HG03135 (cell line): ENCODE results near the gene BDKRB2.

ENCODE experiments used
- ATAC-seq: cut with Tn5 transposase; IDR thresholded peaks from one replicate; pipeline ENCODE4 v1.9.1; 2021; ENCODE audit warnings: mild to moderate bottlenecking, moderate library complexity; ENCODE audit not compliant: unreplicated experiment

BDKRB2 gene

DNA sequence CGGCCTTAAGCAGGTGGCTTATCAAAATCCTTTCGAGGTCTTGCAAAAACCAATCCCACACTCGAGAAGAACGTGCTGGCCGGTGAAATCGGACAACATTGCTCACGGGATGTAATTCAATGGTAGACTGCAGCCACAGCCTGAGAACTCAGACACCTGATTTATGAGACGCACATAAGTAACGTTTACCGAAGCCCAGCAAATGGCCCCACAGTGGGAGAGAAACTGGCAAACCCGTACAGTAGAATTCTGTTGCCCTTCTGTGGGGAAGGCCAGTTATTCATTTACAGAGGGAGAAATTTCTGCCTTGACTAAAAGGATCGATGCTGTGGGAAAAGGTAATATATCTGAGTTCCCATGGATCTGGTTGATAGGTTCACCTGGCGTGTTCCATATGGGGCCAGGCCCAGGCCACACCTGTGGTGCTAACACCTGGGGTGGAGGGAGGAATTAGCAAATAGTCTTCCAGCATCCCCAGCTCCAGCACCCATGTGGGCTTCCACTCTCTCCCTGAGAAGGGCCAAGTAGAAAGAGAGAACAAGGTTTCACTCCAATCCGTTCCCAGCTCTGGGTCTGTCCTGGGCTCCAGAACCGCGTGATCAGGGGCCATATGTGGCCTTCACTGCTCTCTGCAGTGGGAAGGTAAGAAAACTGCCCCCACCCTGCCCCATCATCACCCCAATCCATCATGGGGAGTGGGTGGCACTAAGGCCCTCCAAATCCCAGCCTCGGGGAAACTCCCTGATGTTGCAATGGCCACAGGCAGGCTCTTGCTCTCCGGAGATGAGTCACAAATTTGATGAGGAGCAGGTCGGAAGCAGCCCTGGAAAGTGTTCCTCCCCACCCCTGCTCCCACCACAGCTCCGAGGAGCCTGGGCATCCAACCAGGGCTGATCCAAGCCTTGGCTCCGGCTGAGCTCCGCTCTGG lies 64.1 kb downstream of the BDKRB2 start:
- ATAC-seq: no peak

DNA sequence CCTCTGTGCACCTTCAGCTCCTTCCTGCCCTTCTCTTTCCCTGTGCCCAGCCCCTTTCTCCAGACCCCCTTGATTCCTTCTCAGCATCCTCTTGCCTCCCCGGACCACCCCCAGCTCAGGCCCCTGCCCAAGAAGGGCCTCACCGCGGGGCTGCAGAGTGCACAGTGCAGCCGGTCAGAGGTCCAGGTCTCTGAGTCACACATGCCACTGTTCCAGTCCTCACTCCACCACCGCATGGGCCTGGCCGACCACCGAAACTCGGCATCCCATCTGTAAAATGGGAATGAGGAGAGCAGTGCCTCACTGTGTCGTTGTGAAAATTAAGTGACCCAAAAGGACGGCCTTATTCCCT lies 64.7 kb downstream of the BDKRB2 start:
- ATAC-seq: no peak

- ATAC-seq: no peak
Measured at GRCh38 chr14:96270565-96271420, 66.2 kb downstream of the BDKRB2 start.

DNA sequence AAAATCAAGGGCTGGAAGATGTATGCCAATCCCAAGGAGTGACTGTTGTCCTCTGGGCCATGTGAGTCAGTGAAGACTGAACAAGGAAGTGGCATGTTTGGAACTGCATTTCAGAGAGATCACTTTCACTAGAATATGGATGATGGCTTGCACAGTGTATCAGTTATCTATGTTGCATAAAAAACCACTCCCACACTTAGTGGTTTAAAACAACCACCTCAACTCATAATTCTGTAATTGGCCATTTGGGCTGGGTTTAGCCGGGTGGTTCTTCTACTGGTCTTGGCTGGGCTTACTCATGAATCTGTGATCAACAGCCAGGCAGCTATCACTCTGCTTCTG lies 66.8 kb downstream of the BDKRB2 start:
- ATAC-seq: no peak

GRCh38 chr14:96272777-96273473 lies 68.3 kb downstream of the BDKRB2 start:
- no peak for ATAC-seq

DNA sequence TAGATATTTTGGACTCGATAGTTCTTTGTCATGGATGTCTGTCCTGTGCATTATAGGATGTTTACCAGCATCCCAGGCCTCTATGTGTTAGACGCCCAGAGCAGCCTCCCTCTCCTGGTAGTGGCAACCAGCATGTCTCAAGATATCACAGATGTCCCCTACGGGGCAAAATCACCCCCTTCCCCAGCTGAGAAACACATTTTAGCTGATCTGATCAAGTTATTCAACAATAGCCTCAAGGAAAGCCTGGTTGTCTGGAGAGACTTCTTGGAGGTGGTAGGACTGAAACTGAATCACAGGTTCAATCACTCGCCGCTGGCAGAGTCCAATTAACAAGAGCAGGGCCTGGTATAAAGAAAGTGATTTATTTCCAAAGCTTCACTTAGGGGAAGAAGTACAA lies 69.0 kb downstream of the BDKRB2 start:
- ATAC-seq: no peak

DNA sequence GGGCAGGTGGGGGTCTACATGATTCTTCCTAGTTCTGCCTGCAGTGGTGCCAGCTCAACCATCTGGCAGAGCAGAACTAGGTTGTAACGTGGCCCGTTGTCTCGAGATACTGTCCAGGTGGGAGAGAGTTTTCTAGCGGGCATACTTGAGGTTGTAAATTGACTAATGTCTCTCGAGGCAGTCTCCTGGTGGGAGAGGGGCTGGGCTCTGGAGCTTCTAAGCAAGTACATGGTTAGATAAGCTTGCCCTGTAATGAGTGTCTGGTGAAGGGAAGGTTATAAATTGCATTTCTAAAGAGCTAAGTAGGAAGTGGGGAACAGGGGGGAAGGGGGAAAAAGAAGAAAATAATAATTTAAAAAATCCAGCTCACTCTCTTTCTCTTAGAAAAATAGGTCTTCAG lies 69.5 kb downstream of the BDKRB2 start:
- ATAC-seq: no peak

DNA sequence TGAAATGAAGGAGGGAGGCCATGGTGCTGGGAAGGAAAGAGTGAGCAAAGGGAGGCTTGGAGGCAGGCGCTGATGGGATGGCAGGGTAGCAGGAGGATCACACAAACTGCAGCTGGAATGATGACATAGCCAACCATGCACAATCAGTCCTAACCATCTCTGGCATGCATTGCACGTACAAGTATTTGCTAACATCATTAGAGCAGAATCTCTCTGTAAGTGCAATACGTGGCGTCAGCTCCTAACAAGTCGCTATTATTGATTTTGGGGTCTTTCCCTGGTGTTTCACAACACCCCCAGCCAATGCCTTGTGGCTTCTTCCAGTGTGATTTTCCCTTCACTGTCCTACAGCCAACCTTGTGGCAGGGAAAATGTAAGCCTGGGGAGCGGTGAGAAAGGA lies 69.9 kb downstream of the BDKRB2 start:
- ATAC-seq: no peak

DNA sequence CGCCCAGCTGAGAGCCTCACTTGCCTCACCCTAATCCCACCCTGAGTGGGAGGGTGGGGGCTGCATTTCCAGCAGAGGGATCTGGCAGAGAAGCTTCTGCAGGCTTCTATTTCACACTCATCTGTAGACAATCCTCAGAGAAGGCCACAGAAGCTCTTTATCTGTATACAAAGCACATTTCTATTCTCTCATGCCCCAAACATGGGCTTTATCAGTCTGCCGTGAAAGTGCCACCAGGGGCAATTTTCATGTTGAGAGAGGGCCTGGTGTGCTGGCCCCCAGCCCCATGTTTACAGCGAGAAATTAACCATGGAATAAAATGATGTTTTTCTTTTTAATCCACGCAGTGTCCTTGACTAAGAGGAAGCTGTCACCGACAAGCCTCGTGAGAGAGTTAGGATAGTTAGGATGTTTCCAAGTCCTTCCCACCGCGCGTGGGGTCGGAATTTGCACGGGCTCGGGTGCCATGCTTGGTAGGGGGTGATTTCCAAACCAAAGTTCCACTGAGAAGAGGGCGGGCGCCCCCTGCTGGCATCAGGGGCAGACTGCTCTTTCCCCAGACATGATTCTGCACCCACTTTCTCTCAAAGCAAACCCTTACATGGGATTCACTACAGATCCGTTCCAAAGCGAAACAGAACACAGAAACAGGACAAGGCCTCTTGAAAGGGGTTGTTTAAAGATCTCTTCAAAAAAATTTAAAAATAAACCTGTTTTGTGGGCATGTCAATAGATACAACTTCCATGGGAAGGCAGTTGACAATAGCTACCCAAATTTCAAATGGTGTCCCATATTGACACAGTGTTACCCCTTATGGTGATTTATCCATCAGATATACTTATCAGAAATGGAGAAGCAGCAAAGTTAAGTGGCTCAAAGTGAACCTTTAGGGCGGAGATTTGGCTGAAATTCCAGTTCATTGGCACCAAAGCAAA lies 70.8 kb downstream of the BDKRB2 start:
- no peak for ATAC-seq

DNA sequence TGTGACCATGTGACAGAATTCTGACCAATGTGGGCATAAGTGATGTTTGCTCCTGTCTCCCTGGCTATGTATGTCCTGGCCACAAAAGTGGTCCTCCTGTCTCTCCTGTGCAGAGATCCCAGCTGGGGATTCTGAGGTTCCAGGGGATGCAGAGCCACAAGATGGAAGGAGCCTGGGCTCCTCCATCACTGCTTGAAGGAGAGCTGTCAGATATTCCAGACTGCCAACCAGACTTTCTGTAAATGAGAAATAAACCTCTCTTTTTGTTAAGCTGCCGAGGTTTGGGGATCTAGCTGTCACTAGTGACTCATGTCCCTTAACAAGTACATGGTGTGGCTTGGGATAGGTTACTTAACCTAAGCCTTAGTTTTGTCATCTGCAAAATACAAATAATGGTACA lies 73.3 kb downstream of the BDKRB2 start:
- no peak for ATAC-seq

GRCh38 chr14:96279564-96279963 lies 74.9 kb downstream of the BDKRB2 start:
- ATAC-seq: no peak

DNA sequence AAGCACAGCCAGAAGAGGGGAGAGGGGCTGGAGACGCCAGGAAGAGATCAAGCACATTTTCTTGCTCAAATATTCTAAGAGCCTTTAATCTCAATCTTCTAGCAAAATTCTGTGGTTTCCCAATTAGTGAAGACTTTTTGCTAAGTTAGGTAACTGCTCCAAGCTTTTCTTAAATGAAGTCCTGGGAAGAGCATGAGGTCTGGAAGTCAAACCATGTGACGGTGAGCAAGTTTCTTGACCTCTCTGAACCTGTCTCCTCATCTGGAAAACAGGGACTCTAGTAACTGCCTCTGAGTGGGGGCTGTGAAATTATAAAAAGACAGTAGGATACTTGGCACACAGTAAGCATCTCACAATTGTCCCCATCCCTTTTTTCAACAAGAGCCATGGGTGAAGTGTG lies 75.5 kb downstream of the BDKRB2 start:
- no peak for ATAC-seq

DNA sequence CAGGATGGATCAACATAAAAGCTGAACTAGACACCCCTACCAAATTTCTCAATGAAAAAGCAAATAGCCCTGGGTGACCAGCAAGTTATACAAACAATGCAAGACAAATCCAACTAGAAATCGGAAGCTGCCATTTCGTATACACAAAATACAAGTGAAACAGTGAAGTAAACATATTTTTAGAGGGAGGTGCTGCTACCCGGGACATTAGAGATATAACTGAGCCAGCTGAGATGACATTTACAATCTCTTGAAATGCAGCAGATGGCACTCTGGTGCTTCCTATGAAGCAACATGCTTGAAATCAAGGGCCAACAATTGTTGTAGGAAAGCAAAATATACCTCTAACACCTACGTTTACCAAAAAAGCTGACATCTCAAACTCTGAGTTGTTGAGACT lies 76.8 kb downstream of the BDKRB2 start:
- ATAC-seq: no peak

DNA sequence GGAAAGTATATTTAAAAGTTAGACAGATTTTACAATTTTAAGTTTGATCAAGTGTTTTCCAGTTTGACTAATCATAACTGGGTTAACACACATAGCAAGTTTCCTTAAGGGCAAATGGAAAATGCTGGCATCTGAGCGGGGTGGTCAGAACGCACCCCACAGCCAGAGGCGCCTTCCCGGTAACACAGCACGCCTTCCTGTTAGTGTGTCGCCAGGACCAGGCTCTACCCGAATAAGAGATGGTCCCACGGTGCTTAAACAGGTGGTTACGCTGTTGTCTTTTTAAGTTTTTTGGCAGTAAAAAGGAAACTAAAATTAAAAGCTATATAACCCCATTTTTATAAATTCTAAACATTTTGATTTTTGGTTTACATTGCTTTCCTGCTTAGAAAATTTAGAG lies 79.4 kb downstream of the BDKRB2 start:
- ATAC-seq: no peak

GRCh38 chr14:96284430-96284829 lies 79.8 kb downstream of the BDKRB2 start:
- ATAC-seq: no peak

GRCh38 chr14:96285667-96286066 lies 81.0 kb downstream of the BDKRB2 start:
- ATAC-seq: no peak

- ATAC-seq: no peak
Measured at GRCh38 chr14:96286251-96286650, 81.6 kb downstream of the BDKRB2 start.

GRCh38 chr14:96287856-96288255 lies 83.2 kb downstream of the BDKRB2 start:
- no peak for ATAC-seq
